H1 (cell line): Measurements from ENCODE around the gene FLT1. TPM values are rescaled to one million over a fixed set of nuclear protein-coding genes. Genes with fewer than 3 reads are reported as not detected.

Source experiments
- CTCF ChIA-PET: fragments of 300-600 bp; sonication (Branson Sonifier 250); formaldehyde crosslinking; loops from one replicate; lab custom pipeline; 2021; ENCODE audit not compliant: partially characterized antibody; lab: Charles Lee
- POLR2A ChIA-PET: fragments of 300-600 bp; sonication (Branson Sonifier 250); formaldehyde crosslinking; loops from one replicate; lab custom pipeline; 2021; ENCODE audit warnings: inconsistent platforms; ENCODE audit not compliant: partially characterized antibody; lab: Charles Lee
- DNase-seq, 2 experiments: peaks; one replicate each; pipeline versions ENCODE4 v3.0.0 to v3.0.0-alpha.2; 2010 to 2022; ENCODE audit warnings: low spot score in 2 of 2, low read depth in 1 of 2, mixed read lengths in 1 of 2
- FAIRE-seq: peaks from 2 replicates; lab custom pipeline; 2011; peaks lifted over from hg19 to GRCh38; lab: Jason Lieb, UNC
- H2AFZ ChIP-seq: 2 replicates; pipeline ENCODE4 v1.8.1; 2012; ENCODE audit warnings: low read length, inconsistent platforms
- H2AK5ac ChIP-seq: 2 replicates; pipeline ENCODE4 v1.6.1; 2013; ENCODE audit warnings: low read depth, low read length
- H2BK120ac ChIP-seq: replicated peaks from 2 replicates; pipeline ENCODE3; 2013; ENCODE audit warnings: low read depth, low read length, inconsistent platforms
- H2BK12ac ChIP-seq: 2 replicates; pipeline ENCODE4 v1.6.1; 2013; ENCODE audit warnings: low read depth, low read length
- H2BK15ac ChIP-seq: 2 replicates; pipeline ENCODE4 v1.6.1; 2013; ENCODE audit warnings: low read length
- H2BK20ac ChIP-seq: 2 replicates; pipeline ENCODE4 v1.6.1; 2013; ENCODE audit warnings: low read length
- H2BK5ac ChIP-seq: 2 replicates; pipeline ENCODE4 v1.6.1; 2013; ENCODE audit warnings: low read depth, low read length
- H3K14ac ChIP-seq: 2 replicates; pipeline ENCODE4 v1.6.1; 2013; ENCODE audit warnings: inconsistent platforms; ENCODE audit not compliant: insufficient read length
- H3K18ac ChIP-seq: 2 replicates; pipeline ENCODE4 v1.6.1; 2013; ENCODE audit warnings: low read length; ENCODE audit errors: extremely low read depth
- H3K23ac ChIP-seq: 2 replicates; pipeline ENCODE4 v1.6.1; 2013; ENCODE audit warnings: inconsistent platforms; ENCODE audit not compliant: insufficient read length
- H3K23me2 ChIP-seq: 2 replicates; pipeline ENCODE4 v1.6.1; 2013; ENCODE audit warnings: low read depth, low read length
- H3K27ac ChIP-seq: 2 replicates; pipeline ENCODE4 v1.6.1; 2011; ENCODE audit warnings: low read depth, low read length, inconsistent platforms
- H3K27me3 ChIP-seq, 4 experiments: replicated peaks in 1 of 4; 1 replicate in 1 of 4; 2 replicates in 3 of 4; pipeline versions ENCODE4 v1.6.1 to v1.8.1; 2011 to 2013; ENCODE audit warnings: low read length in 3 of 4, mild to moderate bottlenecking in 3 of 4, inconsistent platforms in 2 of 4, mixed read lengths in 2 of 4, moderate library complexity in 1 of 4; ENCODE audit not compliant: control insufficient read depth in 3 of 4, insufficient read depth in 3 of 4; ENCODE audit errors: extremely low read depth in 1 of 4
- H3K36me3 ChIP-seq, 4 experiments: 2 replicates each; pipeline versions ENCODE4 v1.6.1 to v1.8.1; 2011 to 2013; ENCODE audit warnings: mild to moderate bottlenecking in 4 of 4, low read length in 3 of 4, moderate library complexity in 2 of 4, control low read depth in 1 of 4, inconsistent platforms in 1 of 4; ENCODE audit not compliant: insufficient read depth in 4 of 4, control insufficient read depth in 2 of 4
- H3K4ac ChIP-seq: replicated peaks from 2 replicates; pipeline ENCODE3; 2013; ENCODE audit warnings: low read length, low read depth, mixed read lengths, inconsistent platforms; ENCODE audit not compliant: insufficient read length
- H3K4me1 ChIP-seq, 4 experiments: replicated peaks in 1 of 4; 1 replicate in 1 of 4; 2 replicates in 3 of 4; pipeline versions ENCODE4 v1.6.1 to v1.8.1; 2011 to 2013; ENCODE audit warnings: low read length in 3 of 4, inconsistent platforms in 2 of 4, mixed read lengths in 1 of 4; ENCODE audit not compliant: insufficient read depth in 4 of 4, control insufficient read depth in 3 of 4
- H3K4me2 ChIP-seq, 2 experiments: 2 replicates each; pipeline versions ENCODE4 v1.6.1 to v1.8.1; 2011 to 2013; ENCODE audit warnings: low read depth in 2 of 2, low read length in 2 of 2, control low read depth in 1 of 2, inconsistent platforms in 1 of 2, mild to moderate bottlenecking in 1 of 2; ENCODE audit not compliant: insufficient read depth in 1 of 2
- H3K4me3 ChIP-seq, 4 experiments: fragments of 200-600, 300-600 bp in 1 of 4; sonication (generic), shearing (Covaris generic), sonication (Bioruptor Twin) in 1 of 4; 2 replicates each; pipeline versions ENCODE4 v1.5.1 to v1.8.1; 2011 to 2016; ENCODE audit warnings: low read length in 4 of 4, low read depth in 3 of 4, control low read depth in 2 of 4, inconsistent platforms in 2 of 4, mild to moderate bottlenecking in 2 of 4, mixed read lengths in 1 of 4, moderate library complexity in 1 of 4; ENCODE audit not compliant: insufficient read depth in 2 of 4; ENCODE audit errors: extremely low read depth in 1 of 4
- H3K56ac ChIP-seq: replicated peaks from 2 replicates; pipeline ENCODE3; 2013; ENCODE audit warnings: low read depth, mild to moderate bottlenecking, mixed read lengths, low read length, inconsistent platforms; ENCODE audit not compliant: insufficient read length
- H3K79me1 ChIP-seq: 2 replicates; pipeline ENCODE4 v1.6.1; 2013; ENCODE audit warnings: low read depth, low read length, control low read depth
- H3K79me2 ChIP-seq, 2 experiments: 2 replicates each; pipeline versions ENCODE4 v1.6.1 to v1.8.1; 2012 to 2013; ENCODE audit warnings: low read length in 2 of 2, mild to moderate bottlenecking in 2 of 2, inconsistent platforms in 1 of 2; ENCODE audit not compliant: insufficient read depth in 2 of 2, control insufficient read depth in 1 of 2
- H3K9ac ChIP-seq, 4 experiments: replicated peaks in 1 of 4; 1 replicate in 1 of 4; 2 replicates in 3 of 4; pipeline versions ENCODE4 v1.6.1 to v1.8.1; 2011 to 2013; ENCODE audit warnings: low read depth in 3 of 4, low read length in 3 of 4, control low read depth in 2 of 4, mild to moderate bottlenecking in 2 of 4, moderate library complexity in 2 of 4, inconsistent platforms in 1 of 4; ENCODE audit errors: extremely low read depth in 1 of 4
- H3K9me3 ChIP-seq, 2 experiments: 2 replicates each; pipeline versions ENCODE4 v1.6.1 to v1.8.1; 2012 to 2013; ENCODE audit warnings: mild to moderate bottlenecking in 2 of 2, moderate library complexity in 2 of 2, control low read depth in 1 of 2, inconsistent platforms in 1 of 2, low read depth in 1 of 2, low read length in 1 of 2, mixed read lengths in 1 of 2; ENCODE audit not compliant: insufficient read depth in 2 of 2
- H4K20me1 ChIP-seq, 2 experiments: replicated peaks in 1 of 2; 2 replicates each; pipeline versions ENCODE3 to v1.8.1; 2011 to 2013; ENCODE audit warnings: inconsistent platforms in 2 of 2, low read length in 2 of 2, mild to moderate bottlenecking in 1 of 2; ENCODE audit not compliant: insufficient read depth in 2 of 2, control insufficient read depth in 1 of 2
- H4K5ac ChIP-seq: 2 replicates; pipeline ENCODE4 v1.6.1; 2013; ENCODE audit warnings: low read length, low read depth, mixed read lengths, inconsistent platforms; ENCODE audit not compliant: insufficient read length
- H4K8ac ChIP-seq: 2 replicates; pipeline ENCODE4 v1.8.0; 2013; ENCODE audit warnings: mild to moderate bottlenecking, moderate library complexity, low read length, inconsistent platforms; ENCODE audit not compliant: insufficient read depth; ENCODE audit errors: extremely low read depth
- H4K91ac ChIP-seq: replicated peaks from 2 replicates; pipeline ENCODE3; 2013; ENCODE audit warnings: low read length, mixed read lengths, inconsistent platforms; ENCODE audit not compliant: insufficient read length
- EP300 ChIP-seq, 2 experiments: IDR thresholded peaks; 1 replicate in 1 of 2; 2 replicates in 1 of 2; pipeline ENCODE4 v1.6.1; 2011 to 2012; ENCODE audit warnings: low read depth in 2 of 2, low read length in 2 of 2, mild to moderate bottlenecking in 2 of 2, borderline replicate concordance in 1 of 2, inconsistent platforms in 1 of 2, moderate library complexity in 1 of 2
- MAX ChIP-seq: IDR thresholded peaks from 2 replicates; pipeline ENCODE4 v1.6.1; 2012; ENCODE audit warnings: inconsistent platforms
- POU5F1 ChIP-seq: IDR thresholded peaks from 2 replicates; pipeline ENCODE4 v1.6.1; 2011; ENCODE audit warnings: low read depth, mild to moderate bottlenecking, low read length, moderate library complexity
- WGBS, 2 experiments: shearing (Covaris generic) in 1 of 2; methylation state at CpG; one replicate each; pipeline versions ENCODE4 v1.1.6 to v1.1.7; 2013 to 2015; ENCODE audit warnings: low lambda C conversion rate in 2 of 2, mixed read lengths in 2 of 2, inconsistent platforms in 1 of 2, low coverage in 1 of 2, missing lambda C conversion rate in 1 of 2; ENCODE audit not compliant: insufficient replicate concordance in 2 of 2, insufficient coverage in 1 of 2, insufficient read length in 1 of 2; ENCODE audit errors: extremely low coverage in 1 of 2, missing lambda C conversion rate in 1 of 2; 5-methylcytosine and 5-hydroxymethylcytosine counted together
- polyA plus RNA-seq, 7 experiments: library from polyadenylated mRNA; depleted of rRNA in 3 of 7; stranded (reverse) in 5 of 7; unstranded in 2 of 7; fragments of >200 nt in 5 of 7; fragments of 200-250 nt in 2 of 7; gene quantifications; 1 replicate in 5 of 7; 2 replicates in 1 of 7; 4 replicates in 1 of 7; pipeline versions ENCODE4 v1.2.1 to v1.2.3, GENCODE V29; 2011 to 2013; ENCODE audit warnings: missing spikeins in 2 of 7, mixed read lengths in 2 of 7
- total RNA-seq: library from RNA; stranded (reverse); fragmentation: NEBNext Ultra II Directional; extraction: Animal tissue kit (Norgen Biotek cat#: 25700); gene quantifications from 2 replicates; pipeline ENCODE4 v1.2.1, GENCODE V29; 2021

Gene FLT1
- total and polyA plus RNA-seq, 2 of the 8 experiments (the other 6 are each of a cell fraction or from before 2014, with no cell fraction given): 19.7 to 90.2 TPM

GRCh38 chr13:28316129-28316528 is 178.8 kb downstream of the FLT1 start:
- Histone ChIP-seq H3K79me2 (no peaks in the 10 kb centered on the region), H2BK12ac (no peak overlapping the region), H2BK5ac (no peak overlapping the region), H4K5ac (no peak overlapping the region), H2AK5ac (no peak overlapping the region), H2BK20ac (no peak overlapping the region), H3K23me2 (no peaks in the 10 kb centered on the region), H3K36me3 (peaks cover 0 to 13% (median 5%) of the 10 kb centered on the region in 4 experiments; a peak in 5 of 8 replicates), H3K9ac (no peak overlapping the region), H3K18ac (no peak overlapping the region), H3K4me3 (no peak overlapping the region), H3K27me3 (no peaks in the 10 kb centered on the region), H2AFZ (no peak overlapping the region), H3K9me3 (no peaks in the 10 kb centered on the region), H2BK15ac (no peak overlapping the region), H3K56ac (no peak overlapping the region), H4K20me1 (peaks cover 0 to 2% of the 10 kb centered on the region in 2 experiments), H3K4ac (no peak overlapping the region), H3K4me1 (0 out of 7 replicates have a peak, but pooled peaks cover 0 to 4% (median 0%) of the 10 kb centered on the region in 4 experiments), H3K79me1 (no peaks in the 10 kb centered on the region), H4K91ac (no peak overlapping the region), H2BK120ac (no peak overlapping the region), H3K4me2 (no peak overlapping the region), H3K23ac (no peak overlapping the region), H3K27ac (no peak overlapping the region), H3K14ac (no peak overlapping the region), H4K8ac (no peak overlapping the region)
- no peak for FAIRE-seq
- DNase-seq: no peak
- ChIA-PET POLR2A (no interaction called here), CTCF (interaction anchor here (2.0 to 4.1 kb wide), 2 partner anchors 8 to 12 kb away, joined by 6 to 20 read pairs; no protein-coding TSS in a partner anchor)
- TF ChIP-seq POU5F1 (no peak), EP300 (IDR thresholded peaks at IDR 0.05; ENCODE audit: borderline replicate concordance in 1 of 2, low read depth in 2 of 2, low read length in 2 of 2) (no peak), MAX (no peak)
- 87% methylated on average over 5 of the region's 5 CpGs; no CpG with 5 or more reads in 1 of the 2 experiments for WGBS, 2 experiments
